GM12878 (cell line): Measurements from ENCODE around the gene UTF1. TPM values are rescaled to one million over a fixed set of nuclear protein-coding genes. Genes with fewer than 3 reads are reported as not detected.

Experiments
- ATAC-seq: fragments of 200-7000 bp; cut with Tn5 transposase; 3 replicates; pipeline ENCODE4 v1.9.1; 2020; ENCODE audit warnings: mild to moderate bottlenecking, moderate library complexity
- BruUV-seq: library from RNA; stranded (reverse); fragments of 400-500 nt; replicated peaks from 2 replicates; lab custom pipeline; 2021; lab: Mats Ljungman, UMichigan
- CTCF ChIA-PET: fragments of 300-600 bp; sonication (Branson Sonifier 250); formaldehyde crosslinking; extraction: SDS; loops from one replicate; lab custom pipeline; 2021; ENCODE audit warnings: inconsistent platforms; lab: Yijun Ruan, JAX
- POLR2A ChIA-PET: fragments of 350-600 bp; formaldehyde crosslinking; extraction: SDS; loops from one replicate; lab custom pipeline; 2021; ENCODE audit warnings: inconsistent platforms; lab: Charles Lee
- RAD21 ChIA-PET: fragments of 300-600 bp; sonication (Branson Sonifier 250); formaldehyde crosslinking; loops from one replicate; lab custom pipeline; 2023; ENCODE audit warnings: antibody characterized with exemption; ENCODE audit not compliant: unreplicated experiment; lab: Charles Lee
- SMC1A ChIA-PET: fragments of 300-600 bp; sonication (Branson Sonifier 250); formaldehyde crosslinking; loops from one replicate; lab custom pipeline; 2023; ENCODE audit not compliant: unreplicated experiment, uncharacterized antibody; lab: Charles Lee
- DNase-seq: peaks from one replicate; pipeline ENCODE4 v3.0.0-alpha.2; 2011; ENCODE audit warnings: low read depth, low spot score
- FAIRE-seq: peaks from 3 replicates; lab custom pipeline; 2011; peaks lifted over from hg19 to GRCh38; lab: Jason Lieb, UNC
- H2AFZ ChIP-seq: 2 replicates; pipeline ENCODE4 v1.6.0; 2011; ENCODE audit warnings: low read depth, low read length, control low read depth; ENCODE audit not compliant: control insufficient read depth
- H3K27ac ChIP-seq: 2 replicates; pipeline ENCODE4 v1.5.1; 2011; ENCODE audit warnings: control low read depth; ENCODE audit not compliant: control insufficient read depth, insufficient read depth
- H3K27me3 ChIP-seq, 2 experiments: replicated peaks in 1 of 2; 2 replicates each; pipeline versions ENCODE4 v1.6.0 to v1.6.1; 2011; ENCODE audit warnings: low read length in 1 of 2; ENCODE audit not compliant: control insufficient read depth in 2 of 2, insufficient read depth in 2 of 2
- H3K36me3 ChIP-seq, 2 experiments: 2 replicates each; pipeline ENCODE4 v1.5.1; 2011; ENCODE audit warnings: low read length in 1 of 2; ENCODE audit not compliant: control insufficient read depth in 2 of 2, insufficient read depth in 2 of 2
- H3K4me1 ChIP-seq: 2 replicates; pipeline ENCODE4 v1.6.1; 2011; ENCODE audit warnings: mild to moderate bottlenecking, low read length, moderate library complexity, mixed read lengths; ENCODE audit not compliant: control insufficient read depth, insufficient read depth
- H3K4me2 ChIP-seq: 2 replicates; pipeline ENCODE4 v1.6.0; 2011; ENCODE audit warnings: control low read depth; ENCODE audit not compliant: control insufficient read depth, insufficient read depth
- H3K4me3 ChIP-seq: fragments of 200-600 bp; sonication (generic); 2 replicates; pipeline ENCODE4 v1.5.1; 2016
- H3K79me2 ChIP-seq: 2 replicates; pipeline ENCODE4 v1.6.0; 2011; ENCODE audit warnings: low read length; ENCODE audit not compliant: control insufficient read depth, insufficient read depth
- H3K9ac ChIP-seq: 2 replicates; pipeline ENCODE4 v1.8.0; 2011; ENCODE audit warnings: low read length, control low read depth, mixed read lengths; ENCODE audit not compliant: control insufficient read depth, insufficient read depth
- H3K9me3 ChIP-seq: replicated peaks from 3 replicates; pipeline ENCODE4 v1.5.1; 2011; ENCODE audit warnings: mild to moderate bottlenecking, low read length; ENCODE audit not compliant: control insufficient read depth, insufficient read depth
- H4K20me1 ChIP-seq: 2 replicates; pipeline ENCODE4 v1.6.0; 2011; ENCODE audit not compliant: control insufficient read depth, insufficient read depth
- ASH2L ChIP-seq: fragments of 300-600, 200-600 bp; sonication (generic); IDR thresholded peaks from 2 replicates; pipeline ENCODE4 v1.6.1; 2017; ENCODE audit warnings: low read depth, mild to moderate bottlenecking, borderline replicate concordance
- BCL11A ChIP-seq: IDR thresholded peaks from 2 replicates; pipeline ENCODE4 v1.6.1; 2011; ENCODE audit warnings: low read depth, low read length
- E4F1 ChIP-seq: fragments of 450-650 bp; IDR thresholded peaks from 2 replicates; pipeline ENCODE4 v1.6.1; 2018; ENCODE audit warnings: borderline replicate concordance, mild to moderate bottlenecking; ENCODE audit not compliant: partially characterized antibody
- ETV6 ChIP-seq, 2 experiments: fragments of 450-650 bp in 1 of 2; IDR thresholded peaks in 1 of 2; conservative IDR thresholded peaks in 1 of 2; 2 replicates each; pipeline ENCODE4 v1.6.1; 2014; ENCODE audit warnings: antibody characterized with exemption in 1 of 2, borderline replicate concordance in 1 of 2, low read depth in 1 of 2, mild to moderate bottlenecking in 1 of 2, moderate library complexity in 1 of 2
- FOXM1 ChIP-seq: IDR thresholded peaks from 2 replicates; pipeline ENCODE4 v1.6.1; 2012; ENCODE audit warnings: low read depth, mild to moderate bottlenecking, inconsistent platforms, low read length, moderate library complexity
- GATAD2B ChIP-seq: fragments of 450-650 bp; conservative IDR thresholded peaks from 2 replicates; pipeline ENCODE4 v1.6.1; 2017; ENCODE audit warnings: low read depth, mild to moderate bottlenecking, moderate library complexity
- HDAC6 ChIP-seq: fragments of 200-600 bp; sonication (generic); IDR thresholded peaks from one replicate; pipeline ENCODE4 v1.8.0; 2017; ENCODE audit warnings: antibody characterized with exemption; ENCODE audit not compliant: unreplicated experiment
- RAD51 ChIP-seq: fragments of 450-650 bp; IDR thresholded peaks from 2 replicates; pipeline ENCODE4 v1.6.1; 2016; ENCODE audit warnings: moderate library complexity, mild to moderate bottlenecking, inconsistent platforms
- SIN3A ChIP-seq: IDR thresholded peaks from 2 replicates; pipeline ENCODE4 v1.6.1; 2012; ENCODE audit warnings: low read depth, low read length, improper control_type of control experiment
- SMAD1 ChIP-seq: fragments of 450-650 bp; IDR thresholded peaks from 2 replicates; pipeline ENCODE4 v1.6.1; 2018; ENCODE audit warnings: mild to moderate bottlenecking, low read depth; ENCODE audit not compliant: partially characterized antibody
- TCF3 ChIP-seq: IDR thresholded peaks from 2 replicates; pipeline ENCODE4 v1.6.1; 2012; ENCODE audit warnings: low read depth, mild to moderate bottlenecking, low read length, borderline replicate concordance; ENCODE audit not compliant: insufficient read depth
- WRNIP1 ChIP-seq: IDR thresholded peaks from 2 replicates; pipeline ENCODE4 v1.6.1; 2011; ENCODE audit warnings: low read depth, low read length, improper control_type of control experiment, borderline replicate concordance
- WGBS: methylation state at CpG from one replicate; pipeline ENCODE4 v1.1.6; 2016; ENCODE audit warnings: low lambda C conversion rate; ENCODE audit not compliant: insufficient replicate concordance, insufficient coverage; ENCODE audit errors: missing lambda C conversion rate; 5-methylcytosine and 5-hydroxymethylcytosine counted together
- in situ Hi-C: fragments of 300-500 bp; cut with MboI; formaldehyde crosslinking; loops from 9 replicates; pipeline ENCODE4 v1.14.3; 2018; ENCODE audit warnings: mixed read lengths
- intact Hi-C: fragments of 100-400 bp; cut with micrococcal nuclease; formaldehyde crosslinking; loops from one replicate; pipeline ENCODE4 v1.14.2; 2022; ENCODE audit not compliant: unreplicated experiment
- polyA plus RNA-seq, 11 experiments: library from polyadenylated mRNA; depleted of rRNA in 4 of 11; unstranded in 6 of 11; stranded (reverse) in 5 of 11; fragments of >200 nt; fragmentation: Nextera tagmentation in 4 of 11; fragmentation: Illumina TruSeq in 1 of 11; extraction: Ambion mirVana in 4 of 11; extraction: Trizol in 1 of 11; gene quantifications; 1 replicate in 1 of 11; 2 replicates in 10 of 11; pipeline versions ENCODE4 v1.2.1 to v1.2.3, GENCODE V29; 2011 to 2016; ENCODE audit warnings: inconsistent platforms in 2 of 11, missing spikeins in 2 of 11, low read depth in 1 of 11
- total RNA-seq, 4 experiments: library from RNA; depleted of rRNA in 3 of 4; stranded (reverse); fragments of >200 nt in 3 of 4; fragmentation: Illumina TruSeq in 1 of 4; extraction: Trizol in 1 of 4; gene quantifications; 2 replicates each; pipeline versions ENCODE4 v1.2.1 to v1.2.3, GENCODE V29; 2013 to 2021

Gene UTF1
- total and polyA plus RNA-seq, 10 of the 15 experiments (the other 5 are each of a cell fraction or from before 2014, with no cell fraction given), result not detected

GRCh38 chr10:133246236-133246626, 16.2 kb downstream of the UTF1 start:
- WGBS, result 13% methylated on average over 7 of the region's 12 CpGs
- no peak overlapping the region for H2AFZ ChIP-seq
- no peak overlapping the region for H3K4me3 ChIP-seq
- no peaks in the 10 kb centered on the region for H3K9me3 ChIP-seq
- H3K4me2 ChIP-seq, result no peak overlapping the region
- H3K27me3 ChIP-seq, result 0 out of 4 replicates have a peak, but pooled peaks cover 0 to 1% of the 10 kb centered on the region in 2 experiments
- no peak for FAIRE-seq
- ATAC-seq, result no peak
- H3K36me3 ChIP-seq, result no peaks in the 10 kb centered on the region
- no peak overlapping the region for H3K27ac ChIP-seq
- POLR2A ChIA-PET, result no interaction called here
- H3K4me1 ChIP-seq, result peaks cover 12% of the 10 kb centered on the region
- no peaks in the 10 kb centered on the region for H3K79me2 ChIP-seq
- TF ChIP-seq BCL11A (no peak), ETV6 (conservative IDR thresholded peaks at IDR 0.05 in 1 of 2, IDR thresholded peaks at IDR 0.05 in 1 of 2; ENCODE audit: borderline replicate concordance in 1 of 2, low read depth in 1 of 2) (no peak), GATAD2B (no peak), TCF3 (no peak), ASH2L (no peak), FOXM1 (no peak), SMAD1 (no peak), SIN3A (no peak), HDAC6 (no peak), RAD51 (no peak), E4F1 (no peak), WRNIP1 (no peak)
- TF ChIP-seq, all 136 proteins: peak for 0
- ChIA-PET CTCF (no interaction called here), RAD21 (no interaction called here), SMC1A (no interaction called here)
- BruUV-seq, result no TSS peak
- intact Hi-C loops (no loop called here), in situ Hi-C loops (no loop called here)
- DNase-seq, result no peak
- Histone ChIP-seq H4K20me1 (no peaks in the 10 kb centered on the region; the same call in 1 of the 2 replicates), H3K9ac (no peak overlapping the region)
